Measurements from ENCODE around the gene KIF12.

KIF12 gene

DNA sequence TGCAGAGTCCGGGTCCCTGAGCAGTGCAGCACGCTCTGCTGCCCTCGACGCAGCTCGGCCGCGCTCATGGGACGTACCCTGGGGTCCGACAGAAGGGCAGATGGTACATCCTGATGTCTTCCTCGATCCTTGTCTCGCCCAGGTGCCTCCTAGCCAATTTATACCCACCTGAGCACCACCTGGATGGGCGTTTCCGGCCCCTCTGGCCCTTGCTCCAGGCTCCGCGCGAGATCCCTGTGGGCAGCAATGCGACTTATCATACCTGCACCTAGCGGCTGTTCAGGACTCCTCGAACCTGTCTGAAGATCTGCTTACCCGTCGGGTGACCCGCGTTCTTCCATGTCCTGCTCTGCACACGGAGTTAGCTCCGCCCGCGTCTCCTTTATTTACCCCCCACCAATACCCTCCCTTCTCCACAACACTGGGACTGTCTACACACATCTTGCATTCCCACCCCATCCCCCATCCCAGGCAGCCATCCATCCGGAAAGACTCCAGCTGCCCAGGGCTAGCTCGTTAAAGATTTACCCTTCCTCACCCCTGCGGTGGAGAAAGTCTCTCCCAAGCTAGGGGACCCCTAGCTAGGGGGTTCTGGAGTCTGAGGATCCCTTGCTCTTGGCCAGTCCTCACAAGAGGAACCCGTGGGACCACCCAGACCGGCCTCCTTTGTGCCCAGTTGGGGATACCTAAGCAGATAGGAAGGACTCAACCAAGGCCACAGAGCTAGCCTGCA, at the start of gene KIF12:
TSS of gene KIF12 (minus strand) at position 357 of the 733 bp plus-strand sequence. CDS start at position 341, 16 bp downstream.
- FAIRE-seq (no peak), DNase-seq (ENCODE audit: insufficient read length, low spot score) (no peak)
- TF ChIP-seq, protein P1, sequence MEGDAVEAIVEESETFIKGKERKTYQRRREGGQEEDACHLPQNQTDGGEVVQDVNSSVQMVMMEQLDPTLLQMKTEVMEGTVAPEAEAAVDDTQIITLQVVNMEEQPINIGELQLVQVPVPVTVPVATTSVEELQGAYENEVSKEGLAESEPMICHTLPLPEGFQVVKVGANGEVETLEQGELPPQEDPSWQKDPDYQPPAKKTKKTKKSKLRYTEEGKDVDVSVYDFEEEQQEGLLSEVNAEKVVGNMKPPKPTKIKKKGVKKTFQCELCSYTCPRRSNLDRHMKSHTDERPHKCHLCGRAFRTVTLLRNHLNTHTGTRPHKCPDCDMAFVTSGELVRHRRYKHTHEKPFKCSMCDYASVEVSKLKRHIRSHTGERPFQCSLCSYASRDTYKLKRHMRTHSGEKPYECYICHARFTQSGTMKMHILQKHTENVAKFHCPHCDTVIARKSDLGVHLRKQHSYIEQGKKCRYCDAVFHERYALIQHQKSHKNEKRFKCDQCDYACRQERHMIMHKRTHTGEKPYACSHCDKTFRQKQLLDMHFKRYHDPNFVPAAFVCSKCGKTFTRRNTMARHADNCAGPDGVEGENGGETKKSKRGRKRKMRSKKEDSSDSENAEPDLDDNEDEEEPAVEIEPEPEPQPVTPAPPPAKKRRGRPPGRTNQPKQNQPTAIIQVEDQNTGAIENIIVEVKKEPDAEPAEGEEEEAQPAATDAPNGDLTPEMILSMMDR (IDR thresholded peaks at IDR 0.05; ENCODE audit: insufficient read depth, missing control alignments), result no peak

DNA sequence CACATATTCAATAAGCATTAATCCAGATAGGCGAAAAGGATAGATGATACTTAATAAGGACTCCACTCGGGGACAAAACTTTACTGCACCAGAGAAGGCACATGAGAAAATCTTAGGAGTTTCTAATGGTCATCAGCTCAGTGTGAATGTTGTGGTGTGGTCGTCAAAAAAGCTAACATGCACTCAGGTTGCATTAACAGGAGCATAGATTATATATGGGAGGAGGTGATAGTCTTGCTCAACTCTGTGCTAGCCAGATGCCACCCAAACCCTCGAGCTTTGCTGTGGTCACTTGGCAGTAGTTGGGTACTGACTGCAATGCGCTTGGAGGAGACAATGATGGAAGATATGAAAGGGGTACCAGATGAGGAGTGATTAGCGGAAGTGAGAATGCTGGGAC, 47.6 kb upstream of the KIF12 start:
- DNase-seq (ENCODE audit: insufficient read length, low spot score), result no peak

DNA sequence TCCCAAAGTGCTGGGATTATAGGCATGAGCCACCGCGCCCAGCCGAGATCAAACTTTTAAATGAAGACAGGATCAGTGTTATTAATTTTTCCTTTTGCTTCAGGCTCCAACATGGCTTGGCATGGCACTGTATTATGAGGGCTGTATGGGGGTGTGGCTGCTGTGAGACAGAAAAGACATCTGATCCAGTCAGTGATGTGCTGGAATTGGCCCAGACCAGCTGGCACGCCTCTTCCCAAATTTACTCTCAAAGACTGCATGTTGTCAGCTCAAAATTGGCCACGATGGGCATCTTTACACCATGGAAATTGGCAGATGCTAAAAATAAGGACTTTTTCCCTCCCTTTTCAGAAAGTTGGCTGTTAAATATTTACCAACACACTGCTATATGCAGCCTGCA, 44.1 kb upstream of the KIF12 start:
- FAIRE-seq, result no peak
- TF ChIP-seq, protein P1 (IDR thresholded peaks at IDR 0.05; ENCODE audit: insufficient read depth, missing control alignments), result no peak
- DNase-seq (ENCODE audit: insufficient read length, low spot score), result no peak

More for the DNA sequence above, 47.6 kb upstream of the KIF12 start:
- TF ChIP-seq, protein P1 (IDR thresholded peaks at IDR 0.05; ENCODE audit: insufficient read depth, missing control alignments), result no peak
- FAIRE-seq, result no peak

DNA sequence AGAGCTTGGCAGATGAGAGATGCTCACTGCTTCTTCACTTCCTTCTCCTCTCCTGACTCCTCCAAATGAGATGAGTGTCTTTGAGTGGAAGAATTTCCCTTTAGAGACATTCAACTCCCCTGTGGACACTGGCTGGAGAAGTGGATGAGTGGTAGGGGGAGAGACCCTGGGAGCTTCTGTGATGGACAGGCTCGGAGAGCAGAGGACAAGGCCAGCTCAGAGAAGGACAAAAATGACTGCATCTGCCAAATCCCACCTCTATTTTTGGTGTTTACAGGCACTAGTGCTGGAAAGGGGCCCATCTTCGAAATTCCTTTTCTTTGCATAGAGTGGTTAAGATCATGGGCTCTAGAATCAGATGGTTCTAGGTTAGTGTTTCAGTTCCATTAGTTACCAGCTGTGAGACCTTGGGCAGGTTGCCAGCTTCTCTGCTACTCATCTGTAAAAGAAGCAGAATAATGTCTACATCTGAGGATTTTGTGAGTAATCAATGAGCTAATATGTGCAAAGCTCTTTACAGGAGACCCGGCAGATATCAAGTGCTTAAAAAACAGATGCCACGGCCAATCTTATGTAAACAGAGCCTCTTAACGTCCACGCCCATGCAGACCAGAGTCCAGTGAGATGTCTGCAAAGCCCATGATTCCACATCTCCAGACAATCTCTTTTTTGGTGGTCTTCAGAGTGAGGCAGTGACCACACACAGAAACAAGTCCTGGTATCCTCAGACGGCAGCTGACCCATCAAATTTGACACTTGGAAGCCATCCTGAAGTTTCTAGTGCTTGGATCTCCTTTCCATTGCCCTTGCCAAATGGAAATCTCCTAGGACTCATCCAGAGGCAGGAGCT, 42.7 kb upstream of the KIF12 start:
- no peak for DNase-seq (ENCODE audit: insufficient read length, low spot score)
- TF ChIP-seq, protein P1 (IDR thresholded peaks at IDR 0.05; ENCODE audit: insufficient read depth, missing control alignments), result no peak
- FAIRE-seq, result peak; percentile 25

DNA sequence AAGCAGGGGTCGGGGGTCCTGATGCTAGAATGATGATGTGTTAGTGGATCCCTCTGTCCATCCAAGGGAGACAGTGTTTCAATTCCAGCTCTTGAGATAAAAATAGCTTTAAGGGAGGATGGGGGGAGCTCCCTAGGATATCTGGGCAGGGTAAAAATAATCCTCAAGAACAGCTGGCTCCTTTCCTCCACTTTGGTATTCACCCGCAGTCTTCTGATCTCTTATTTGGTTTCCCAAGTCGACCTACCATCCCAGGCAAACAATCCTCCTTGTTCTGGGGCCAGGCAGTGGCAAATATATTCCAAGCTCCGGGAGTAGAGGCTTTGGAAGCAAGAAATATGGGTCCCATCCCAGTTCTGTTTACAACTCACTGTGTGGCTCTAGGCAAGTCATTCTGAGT, 41.8 kb upstream of the KIF12 start:
- TF ChIP-seq, protein P1 (IDR thresholded peaks at IDR 0.05; ENCODE audit: insufficient read depth, missing control alignments), result no peak
- no peak for DNase-seq (ENCODE audit: insufficient read length, low spot score)

DNA sequence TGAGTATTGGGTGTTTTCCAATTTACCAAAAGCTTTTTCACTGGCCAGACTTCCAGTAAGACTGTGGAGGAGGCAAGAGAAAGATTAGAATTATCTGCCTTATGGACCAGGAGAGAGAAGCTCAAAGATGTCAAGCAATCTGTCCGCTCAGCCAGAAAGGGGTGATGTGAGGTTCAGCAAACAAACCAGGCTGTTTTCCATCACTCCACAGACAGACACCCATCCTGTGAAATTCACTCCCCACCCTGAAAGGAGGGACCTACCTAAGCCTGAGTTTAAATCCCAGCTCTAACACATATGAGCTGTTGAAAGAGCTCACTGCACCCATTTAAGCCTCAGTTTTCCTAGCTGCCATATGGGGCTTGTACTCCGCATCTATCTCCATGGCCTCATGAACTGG, 41.3 kb upstream of the KIF12 start:
- no peak for FAIRE-seq
- TF ChIP-seq, protein P1 (IDR thresholded peaks at IDR 0.05; ENCODE audit: insufficient read depth, missing control alignments), result no peak

More for the DNA sequence above, 41.8 kb upstream of the KIF12 start:
- FAIRE-seq, result no peak

More for the DNA sequence above, 41.3 kb upstream of the KIF12 start:
- no peak for DNase-seq (ENCODE audit: insufficient read length, low spot score)

All from D721Med (cell line).